ENCODE data around the gene C16orf78.

C16orf78 gene

GRCh38 chr16:49398761-49399160, 25.2 kb downstream of the C16orf78 start:
- Mint-ChIP-seq H3K36me3 (ENCODE audit: low read depth) (no peaks in the 10 kb centered on the region), H3K27me3 (ENCODE audit: low read depth) (no peaks in the 10 kb centered on the region), H3K9me3 (peaks cover 5% of the 10 kb centered on the region), H3K4me1 (ENCODE audit: low read depth) (no peaks in the 10 kb centered on the region), H3K27ac (no peak overlapping the region), H3K4me3 (no peak overlapping the region)

DNA sequence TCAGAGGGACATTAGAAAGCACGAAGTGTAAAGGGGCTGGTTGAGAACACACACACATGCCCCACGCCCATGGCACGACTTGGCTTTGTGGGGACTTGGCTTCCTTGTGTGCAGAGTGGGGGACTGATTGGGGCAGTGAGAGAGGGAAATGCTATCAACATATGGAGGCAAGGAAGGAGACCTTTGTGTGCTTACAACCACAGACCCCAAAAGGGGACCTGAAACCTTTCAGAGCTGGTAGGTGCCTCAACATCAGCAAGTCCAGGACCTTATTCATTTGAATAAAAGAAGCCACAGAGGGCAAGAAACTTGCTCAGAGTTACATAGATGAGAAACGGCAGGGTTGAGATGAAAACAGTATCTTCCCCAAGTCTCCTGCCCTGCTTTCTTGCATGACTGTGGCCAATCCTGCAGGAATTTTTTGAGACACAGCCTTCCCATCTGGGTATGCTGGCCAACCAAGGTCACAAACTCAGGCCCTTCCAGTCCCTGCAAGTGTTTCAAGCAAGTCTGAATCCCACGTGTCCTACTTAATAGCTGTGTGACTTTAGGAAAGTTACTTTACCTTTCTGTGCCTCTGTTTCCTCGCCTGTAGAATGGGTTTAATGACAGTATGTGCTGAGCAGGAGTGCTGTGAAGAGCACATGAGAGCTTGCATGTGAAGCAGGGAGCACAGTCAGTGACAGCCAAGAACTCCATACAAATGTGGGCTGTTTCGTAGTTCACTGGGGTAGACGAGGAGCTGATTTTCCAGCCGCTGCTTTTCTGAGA, 26.2 kb downstream of the C16orf78 start:
- H3K4me3 Mint-ChIP-seq: no peak overlapping the region
- H3K9me3 Mint-ChIP-seq: peaks cover 5% of the 10 kb centered on the region
- no peaks in the 10 kb centered on the region for H3K4me1 Mint-ChIP-seq (ENCODE audit: low read depth)
- no peaks in the 10 kb centered on the region for H3K36me3 Mint-ChIP-seq (ENCODE audit: low read depth)
- H3K27me3 Mint-ChIP-seq (ENCODE audit: low read depth): no peaks in the 10 kb centered on the region
- H3K27ac Mint-ChIP-seq: no peak overlapping the region

- Mint-ChIP-seq H3K36me3 (ENCODE audit: low read depth) (no peaks in the 10 kb centered on the region), H3K4me1 (ENCODE audit: low read depth) (no peaks in the 10 kb centered on the region), H3K27ac (no peak overlapping the region), H3K4me3 (no peak overlapping the region), H3K27me3 (ENCODE audit: low read depth) (no peaks in the 10 kb centered on the region), H3K9me3 (peaks cover 5% of the 10 kb centered on the region)
Observed at GRCh38 chr16:49400611-49401010, 27.0 kb downstream of the C16orf78 start.

GRCh38 chr16:49405123-49405522, 31.5 kb downstream of the C16orf78 start:
- no peak overlapping the region for H3K27ac Mint-ChIP-seq
- H3K4me3 Mint-ChIP-seq: no peak overlapping the region
- no peaks in the 10 kb centered on the region for H3K27me3 Mint-ChIP-seq (ENCODE audit: low read depth)
- peaks cover 5% of the 10 kb centered on the region for H3K9me3 Mint-ChIP-seq
- peaks cover 2% of the 10 kb centered on the region for H3K4me1 Mint-ChIP-seq (ENCODE audit: low read depth)
- H3K36me3 Mint-ChIP-seq (ENCODE audit: low read depth): no peaks in the 10 kb centered on the region

DNA sequence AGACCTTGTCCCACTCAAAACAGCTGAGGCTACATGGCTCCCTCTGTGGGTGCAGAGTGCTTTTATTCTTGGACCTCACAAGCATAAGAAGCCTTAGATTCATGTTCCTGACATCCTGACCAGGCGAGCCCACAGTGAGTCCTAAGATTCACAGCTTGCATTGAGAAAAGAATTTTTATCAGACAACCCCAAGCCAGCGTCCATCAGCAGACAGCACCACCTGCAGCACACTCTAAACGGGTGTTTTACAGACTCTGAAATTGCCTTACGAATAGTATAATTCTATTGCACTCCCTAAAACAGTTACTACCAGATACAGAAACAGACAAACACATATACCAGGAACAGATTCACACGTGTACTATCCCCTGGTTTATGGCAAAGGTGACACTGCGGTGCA, 31.9 kb downstream of the C16orf78 start:
- Mint-ChIP-seq H3K27ac (no peak overlapping the region), H3K4me3 (no peak overlapping the region), H3K36me3 (ENCODE audit: low read depth) (no peaks in the 10 kb centered on the region), H3K27me3 (ENCODE audit: low read depth) (no peaks in the 10 kb centered on the region), H3K9me3 (peaks cover 5% of the 10 kb centered on the region), H3K4me1 (ENCODE audit: low read depth) (peaks cover 2% of the 10 kb centered on the region)

DNA sequence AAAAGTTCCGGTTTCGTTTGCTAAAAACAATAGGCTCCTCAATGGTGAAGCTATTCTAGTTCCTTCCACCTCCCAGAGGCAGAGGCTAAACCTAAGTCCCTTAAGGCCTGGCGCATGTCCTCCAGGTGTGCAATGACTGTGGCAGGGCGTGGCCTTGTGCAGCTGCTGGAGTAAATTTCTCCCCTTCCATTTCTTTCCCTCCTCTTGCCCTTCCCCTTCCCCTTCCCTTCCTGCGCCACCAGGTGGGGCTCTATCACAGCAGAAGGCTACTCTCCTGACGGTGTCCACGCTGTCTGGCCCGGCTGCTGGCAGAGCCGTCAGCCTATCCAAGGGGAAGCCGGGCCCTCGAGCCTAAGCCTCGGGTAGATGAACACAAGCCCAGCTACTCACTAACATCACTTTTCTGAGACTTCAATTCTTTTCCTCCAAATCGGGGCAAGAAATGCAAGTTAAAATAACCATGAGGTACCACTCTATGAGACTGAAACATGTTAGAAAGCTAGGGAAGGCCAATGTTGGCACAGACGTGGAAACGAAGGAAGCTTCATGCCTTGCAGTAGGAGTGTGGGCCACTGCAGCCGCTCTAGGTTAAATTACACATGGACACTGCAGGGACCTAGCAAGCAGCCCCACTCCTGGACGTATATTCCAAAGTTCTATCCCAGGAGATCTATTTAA, 34.4 kb downstream of the C16orf78 start:
- no peak overlapping the region for H3K4me3 Mint-ChIP-seq
- H3K9me3 Mint-ChIP-seq: peaks cover 2% of the 10 kb centered on the region
- H3K4me1 Mint-ChIP-seq (ENCODE audit: low read depth): peaks cover 2% of the 10 kb centered on the region
- H3K27ac Mint-ChIP-seq: no peak overlapping the region
- H3K36me3 Mint-ChIP-seq (ENCODE audit: low read depth): no peaks in the 10 kb centered on the region
- no peaks in the 10 kb centered on the region for H3K27me3 Mint-ChIP-seq (ENCODE audit: low read depth)

GRCh38 chr16:49409121-49409520, 35.5 kb downstream of the C16orf78 start:
- Mint-ChIP-seq H3K4me1 (ENCODE audit: low read depth) (peaks cover 2% of the 10 kb centered on the region), H3K27ac (no peak overlapping the region), H3K4me3 (no peak overlapping the region), H3K27me3 (ENCODE audit: low read depth) (no peaks in the 10 kb centered on the region), H3K36me3 (ENCODE audit: low read depth) (no peaks in the 10 kb centered on the region), H3K9me3 (no peaks in the 10 kb centered on the region)

DNA sequence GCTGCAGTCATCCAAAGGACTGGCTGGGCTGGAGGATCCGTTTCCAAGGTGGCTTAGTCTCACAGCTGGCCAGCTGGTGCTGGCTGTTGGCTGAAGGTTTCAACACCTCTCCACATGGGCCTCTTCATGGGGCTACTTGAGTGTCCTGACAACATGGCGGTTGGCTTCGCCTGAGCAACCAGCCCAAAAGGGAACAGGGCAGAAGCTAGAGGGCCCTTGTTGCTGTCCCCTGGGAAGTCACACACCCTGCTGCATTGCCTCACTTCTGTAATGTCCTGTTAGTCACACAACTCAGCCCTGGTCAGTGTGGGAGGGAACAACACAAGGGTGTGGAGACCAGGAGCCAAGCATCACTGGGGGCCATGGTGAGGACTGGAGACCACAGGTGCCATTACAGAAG, 36.6 kb downstream of the C16orf78 start:
- no peak overlapping the region for H3K4me3 Mint-ChIP-seq

GRCh38 chr16:49411121-49411970, 37.7 kb downstream of the C16orf78 start:
- H3K27me3 Mint-ChIP-seq (ENCODE audit: low read depth): no peaks in the 10 kb centered on the region
- no peaks in the 10 kb centered on the region for H3K9me3 Mint-ChIP-seq
- H3K27ac Mint-ChIP-seq: no peak overlapping the region
- no peak overlapping the region for H3K4me3 Mint-ChIP-seq
- peaks cover 2% of the 10 kb centered on the region for H3K4me1 Mint-ChIP-seq (ENCODE audit: low read depth)
- no peaks in the 10 kb centered on the region for H3K36me3 Mint-ChIP-seq (ENCODE audit: low read depth)

More for the DNA sequence above, 36.6 kb downstream of the C16orf78 start:
- Mint-ChIP-seq H3K36me3 (ENCODE audit: low read depth) (no peaks in the 10 kb centered on the region), H3K4me1 (ENCODE audit: low read depth) (peaks cover 2% of the 10 kb centered on the region), H3K9me3 (no peaks in the 10 kb centered on the region), H3K27me3 (ENCODE audit: low read depth) (no peaks in the 10 kb centered on the region), H3K27ac (no peak overlapping the region)

DNA sequence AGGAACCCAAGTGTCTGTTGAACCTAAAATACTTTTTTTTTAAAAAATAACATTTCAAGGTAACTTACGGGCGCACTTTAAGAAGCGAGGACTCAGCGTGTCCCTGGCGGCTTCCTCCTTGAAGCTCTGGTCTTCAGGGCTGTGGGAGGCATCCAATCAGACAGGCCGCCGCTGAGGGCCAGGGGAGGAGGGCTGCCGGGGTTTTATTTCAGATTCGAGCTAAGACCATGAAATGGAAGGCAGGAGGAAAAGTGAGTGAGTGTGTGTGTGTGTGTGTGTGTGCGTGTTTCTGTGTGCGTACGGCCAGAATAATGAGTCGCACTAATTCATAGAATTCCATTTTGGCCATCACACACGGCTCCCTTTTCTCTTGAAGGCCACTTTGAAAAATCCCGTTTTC, 41.1 kb downstream of the C16orf78 start:
- Mint-ChIP-seq H3K27ac (no peak overlapping the region), H3K9me3 (no peaks in the 10 kb centered on the region), H3K27me3 (ENCODE audit: low read depth) (no peaks in the 10 kb centered on the region), H3K36me3 (ENCODE audit: low read depth) (no peaks in the 10 kb centered on the region), H3K4me1 (ENCODE audit: low read depth) (no peaks in the 10 kb centered on the region), H3K4me3 (no peak overlapping the region)

- no peaks in the 10 kb centered on the region for H3K27me3 Mint-ChIP-seq (ENCODE audit: low read depth)
- H3K9me3 Mint-ChIP-seq: no peaks in the 10 kb centered on the region
- no peaks in the 10 kb centered on the region for H3K4me1 Mint-ChIP-seq (ENCODE audit: low read depth)
- no peaks in the 10 kb centered on the region for H3K36me3 Mint-ChIP-seq (ENCODE audit: low read depth)
- no peak overlapping the region for H3K4me3 Mint-ChIP-seq
- H3K27ac Mint-ChIP-seq: no peak overlapping the region
Observed at GRCh38 chr16:49415083-49415482, 41.5 kb downstream of the C16orf78 start.

GRCh38 chr16:49416001-49416675, 42.5 kb downstream of the C16orf78 start:
- Mint-ChIP-seq H3K27me3 (ENCODE audit: low read depth) (no peaks in the 10 kb centered on the region), H3K4me3 (no peak overlapping the region), H3K9me3 (no peaks in the 10 kb centered on the region), H3K36me3 (ENCODE audit: low read depth) (no peaks in the 10 kb centered on the region), H3K27ac (no peak overlapping the region), H3K4me1 (ENCODE audit: low read depth) (no peaks in the 10 kb centered on the region)

DNA sequence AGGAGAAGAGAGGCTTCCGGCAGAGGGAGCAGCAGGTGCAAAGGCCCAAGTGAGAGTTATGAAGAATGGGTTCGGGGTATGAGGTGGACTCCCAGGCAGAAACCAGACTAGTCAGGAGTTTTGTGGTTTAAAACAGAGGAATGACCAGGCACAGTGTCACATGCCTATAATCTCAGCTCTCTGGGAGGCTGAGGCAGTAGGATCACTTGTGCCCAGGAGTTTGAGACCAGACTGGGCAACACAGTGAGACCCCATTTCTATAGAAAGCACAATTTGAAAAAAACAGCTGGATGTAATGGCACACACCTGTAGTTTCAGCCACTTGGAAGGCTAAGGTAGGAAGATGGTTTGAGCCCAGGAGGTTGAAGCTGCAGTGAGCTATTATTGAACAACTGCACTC, 43.8 kb downstream of the C16orf78 start:
- no peaks in the 10 kb centered on the region for H3K36me3 Mint-ChIP-seq (ENCODE audit: low read depth)
- H3K27ac Mint-ChIP-seq: no peak overlapping the region
- no peaks in the 10 kb centered on the region for H3K4me1 Mint-ChIP-seq (ENCODE audit: low read depth)
- no peaks in the 10 kb centered on the region for H3K9me3 Mint-ChIP-seq
- no peaks in the 10 kb centered on the region for H3K27me3 Mint-ChIP-seq (ENCODE audit: low read depth)
- H3K4me3 Mint-ChIP-seq: no peak overlapping the region

DNA sequence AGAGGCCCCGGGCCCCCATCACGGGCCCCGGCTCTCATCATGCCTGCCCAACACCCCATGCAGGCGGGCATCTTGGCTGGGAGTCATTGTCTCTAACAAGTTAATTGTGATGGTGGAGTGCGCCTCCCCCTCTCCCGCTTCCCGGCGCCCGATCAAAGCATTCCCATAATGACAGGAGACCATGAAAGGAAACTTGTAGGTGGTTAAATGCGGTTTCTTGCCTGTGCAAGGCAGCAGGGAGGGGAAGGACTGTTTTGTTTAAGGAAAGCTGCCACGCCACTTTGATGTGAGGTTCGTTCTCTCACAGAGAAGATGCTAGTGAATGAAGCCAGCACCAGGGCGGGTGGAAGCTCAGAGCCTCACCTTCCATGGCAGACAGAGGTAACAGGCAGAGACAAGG, 45.4 kb downstream of the C16orf78 start:
- H3K4me1 Mint-ChIP-seq (ENCODE audit: low read depth): no peaks in the 10 kb centered on the region
- H3K36me3 Mint-ChIP-seq (ENCODE audit: low read depth): no peaks in the 10 kb centered on the region
- no peaks in the 10 kb centered on the region for H3K9me3 Mint-ChIP-seq
- no peak overlapping the region for H3K4me3 Mint-ChIP-seq
- H3K27ac Mint-ChIP-seq: no peak overlapping the region
- no peaks in the 10 kb centered on the region for H3K27me3 Mint-ChIP-seq (ENCODE audit: low read depth)
